Upper lobe of right lung (tissue), 1 donor: ENCODE data around the gene MARCKS. TPM values are rescaled to one million over a fixed set of nuclear protein-coding genes. Genes with fewer than 3 reads are reported as not detected.

Experiments used
- ATAC-seq: fragments of 200-7000 bp; cut with Tn5 transposase; one replicate; pipeline ENCODE4 v1.9.1; 2020; ENCODE audit warnings: mild to moderate bottlenecking, moderate library complexity
- DNase-seq: peaks from one replicate; pipeline ENCODE4 v3.0.0-alpha.2; 2020
- H3K27ac ChIP-seq: fragments of 200-600 bp; one replicate; pipeline ENCODE4 v1.8.0; 2022
- H3K27me3 ChIP-seq: fragments of 200-600 bp; one replicate; pipeline ENCODE4 v1.8.0; 2022; ENCODE audit warnings: mild to moderate bottlenecking
- H3K36me3 ChIP-seq: fragments of 200-600 bp; one replicate; pipeline ENCODE4 v1.8.0; 2022
- H3K4me1 ChIP-seq: fragments of 200-600 bp; one replicate; pipeline ENCODE4 v1.8.0; 2022
- H3K4me3 ChIP-seq: fragments of 200-600 bp; one replicate; pipeline ENCODE4 v1.8.0; 2022; ENCODE audit warnings: mild to moderate bottlenecking
- H3K9me3 ChIP-seq: fragments of 200-600 bp; one replicate; pipeline ENCODE4 v1.8.0; 2022
- CTCF ChIP-seq: fragments of 200-600 bp; IDR thresholded peaks from one replicate; pipeline ENCODE4 v1.8.0; 2022; ENCODE audit warnings: antibody characterized with exemption
- intact Hi-C: fragments of 100-400 bp; cut with DNase I; formaldehyde crosslinking; loops from one replicate; pipeline ENCODE4 v1.11.0; 2022
- total RNA-seq: library from RNA; stranded (reverse); fragmentation: NEBNext Ultra II Directional; extraction: Animal tissue kit (Norgen Biotek cat#: 25700); gene quantifications from one replicate; pipeline ENCODE4 v1.2.1, GENCODE V29; 2021
- donor health status: DM: no; HTN: yes; CAD: no; lungs with severe emphysema.

Gene MARCKS
- total RNA-seq, 1 donor from 2014 or later: 73.4 TPM

DNA sequence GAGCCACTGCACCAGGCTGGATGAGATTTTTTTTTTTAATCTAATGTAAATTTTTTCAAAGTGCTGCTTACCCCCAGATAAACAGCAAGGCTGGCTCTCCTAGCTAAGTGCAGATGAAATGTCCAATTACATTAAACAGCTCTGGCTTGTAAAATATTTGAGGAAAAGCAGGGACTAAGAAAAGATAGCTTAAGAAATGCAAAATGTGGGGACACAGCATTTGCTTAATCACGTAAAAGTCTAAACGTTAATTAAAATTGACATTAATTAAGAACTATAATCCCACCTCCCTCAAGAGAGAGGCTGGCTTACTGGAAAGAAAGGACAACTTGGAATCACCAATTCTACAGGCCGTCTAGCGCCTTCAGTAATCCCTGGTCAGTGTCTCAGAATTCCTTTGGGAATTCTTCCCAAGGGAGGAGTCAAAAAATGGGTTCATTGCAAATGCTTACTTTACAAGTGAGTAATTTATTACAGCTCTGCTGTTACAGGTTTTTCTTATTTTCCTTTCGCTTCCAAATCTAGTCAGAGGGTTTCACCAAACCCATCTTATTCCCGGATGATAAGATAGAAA is 13.6 kb upstream of the MARCKS start:
- no peaks in the 10 kb centered on the region for H3K4me1 ChIP-seq
- intact Hi-C loops: no loop called here
- ATAC-seq (no peak), DNase-seq (no peak)
- H3K4me3 ChIP-seq: no peak overlapping the region
- H3K9me3 ChIP-seq: no peaks in the 10 kb centered on the region
- H3K36me3 ChIP-seq: no peaks in the 10 kb centered on the region
- H3K27ac ChIP-seq: no peak overlapping the region
- TF ChIP-seq CTCF: no peak
- H3K27me3 ChIP-seq: no peaks in the 10 kb centered on the region

DNA sequence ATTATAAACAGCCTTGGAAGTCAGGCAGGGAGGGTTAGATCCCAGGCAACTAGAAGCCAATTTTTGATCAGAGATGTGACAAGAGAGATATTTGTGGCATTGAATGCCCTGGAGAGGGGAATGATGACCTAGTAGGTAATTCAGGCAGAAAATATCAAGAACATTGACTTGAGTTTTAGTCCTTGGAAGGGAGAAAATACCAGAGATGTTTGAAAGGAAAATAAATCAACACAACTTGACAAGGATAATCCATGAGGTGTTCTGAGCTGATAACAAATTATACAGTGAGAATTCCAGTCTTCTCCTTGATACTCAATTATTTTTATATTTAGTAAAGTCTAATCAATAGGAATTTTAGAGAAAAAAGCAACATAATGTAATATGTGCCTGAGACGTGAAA is 10.6 kb upstream of the MARCKS start:
- no peak overlapping the region for H3K4me3 ChIP-seq
- H3K36me3 ChIP-seq: no peaks in the 10 kb centered on the region
- H3K9me3 ChIP-seq: no peaks in the 10 kb centered on the region
- no peak overlapping the region for H3K27ac ChIP-seq
- ATAC-seq: no peak
- intact Hi-C loops: no loop called here
- no peak for TF ChIP-seq CTCF
- DNase-seq: no peak
- no peaks in the 10 kb centered on the region for H3K4me1 ChIP-seq
- H3K27me3 ChIP-seq: no peaks in the 10 kb centered on the region

GRCh38 chr6:113847447-113847846 is 9.7 kb upstream of the MARCKS start:
- no peak for TF ChIP-seq CTCF

DNA sequence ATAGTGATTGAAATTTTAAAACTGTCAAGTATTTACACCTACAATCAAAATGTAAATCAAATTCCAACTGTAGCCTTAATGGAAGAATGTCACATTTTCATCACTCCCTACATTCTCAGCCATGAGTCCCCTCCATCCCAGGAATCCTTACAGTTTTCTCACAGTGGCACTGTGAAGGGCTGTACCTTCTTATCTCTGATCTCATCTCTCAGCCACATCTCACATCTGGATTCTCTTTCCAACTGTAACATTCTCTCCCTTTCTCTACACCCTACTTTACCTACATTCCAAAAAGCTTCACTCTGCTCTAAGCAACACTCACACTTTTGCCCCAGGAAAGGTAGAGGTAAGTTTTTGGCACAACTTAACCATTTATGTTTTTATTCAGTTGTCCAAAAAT is 8.9 kb upstream of the MARCKS start:
- Histone ChIP-seq H3K9me3 (no peaks in the 10 kb centered on the region), H3K4me3 (no peak overlapping the region), H3K27me3 (no peaks in the 10 kb centered on the region), H3K36me3 (no peaks in the 10 kb centered on the region), H3K27ac (no peak overlapping the region), H3K4me1 (no peaks in the 10 kb centered on the region)
- DNase-seq: no peak
- TF ChIP-seq CTCF: no peak
- intact Hi-C loops: no loop called here
- no peak for ATAC-seq

More at GRCh38 chr6:113847447-113847846, 9.7 kb upstream of the MARCKS start:
- no peak overlapping the region for H3K4me3 ChIP-seq
- no peaks in the 10 kb centered on the region for H3K27me3 ChIP-seq
- no peak for ATAC-seq
- no peak for DNase-seq
- no peak overlapping the region for H3K27ac ChIP-seq
- H3K4me1 ChIP-seq: no peaks in the 10 kb centered on the region
- no peaks in the 10 kb centered on the region for H3K36me3 ChIP-seq
- H3K9me3 ChIP-seq: no peaks in the 10 kb centered on the region
- intact Hi-C loops: no loop called here

DNA sequence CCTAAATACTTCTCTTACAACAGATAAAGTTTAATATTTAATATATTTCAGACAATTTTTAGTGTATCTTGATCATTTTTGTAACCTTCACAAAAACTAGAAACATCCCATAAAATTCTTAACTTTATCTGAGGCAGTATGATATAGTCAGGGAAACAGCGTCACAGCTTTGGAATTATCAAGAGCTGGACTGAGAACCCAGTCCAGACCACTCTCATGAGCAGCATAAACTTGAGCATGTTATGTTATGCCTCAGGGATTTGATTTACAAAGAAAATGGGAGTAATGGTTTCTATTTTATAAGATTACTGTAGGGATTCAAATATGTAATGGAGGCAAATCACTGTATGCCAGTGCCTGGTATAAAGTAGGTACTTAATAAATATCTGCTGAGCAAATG is 8.3 kb upstream of the MARCKS start:
- no peak overlapping the region for H3K27ac ChIP-seq
- no peaks in the 10 kb centered on the region for H3K4me1 ChIP-seq
- H3K9me3 ChIP-seq: no peaks in the 10 kb centered on the region
- DNase-seq (no peak), ATAC-seq (no peak)
- no peaks in the 10 kb centered on the region for H3K27me3 ChIP-seq
- intact Hi-C loops: no loop called here
- no peaks in the 10 kb centered on the region for H3K36me3 ChIP-seq
- no peak overlapping the region for H3K4me3 ChIP-seq
- no peak for TF ChIP-seq CTCF

DNA sequence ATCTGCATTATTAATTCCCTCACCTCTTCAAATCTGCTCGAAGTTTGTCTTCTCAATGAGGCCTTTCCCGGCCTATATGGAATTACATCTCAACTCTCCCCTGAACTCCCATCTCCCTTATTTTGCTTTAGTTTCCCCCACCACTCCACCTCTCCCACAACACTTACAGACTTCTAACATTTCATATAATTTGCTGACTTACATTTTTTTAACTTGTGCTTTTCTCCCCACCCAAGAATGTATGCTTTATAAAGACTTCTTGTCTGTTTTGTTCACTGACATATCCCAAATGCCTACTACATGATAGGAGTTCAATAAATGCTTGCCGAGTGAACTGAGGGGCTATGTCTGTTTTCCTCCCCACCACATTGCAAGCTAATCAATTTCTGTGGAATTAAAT is 3.9 kb upstream of the MARCKS start:
- H3K4me1 ChIP-seq: no peaks in the 10 kb centered on the region
- H3K27me3 ChIP-seq: no peaks in the 10 kb centered on the region
- no peak overlapping the region for H3K4me3 ChIP-seq
- intact Hi-C loops: no loop called here
- ATAC-seq (no peak), DNase-seq (no peak)
- no peaks in the 10 kb centered on the region for H3K9me3 ChIP-seq
- no peak for TF ChIP-seq CTCF
- no peaks in the 10 kb centered on the region for H3K36me3 ChIP-seq
- no peak overlapping the region for H3K27ac ChIP-seq
